UCSD-AML1 (cell line): ENCODE results near the gene RERE.
"Not testable (repeated sequence)": the region's sequence is repeated elsewhere in the genome, so short reads cannot be mapped to it uniquely, and the experiment has no call there.

Experiments used
- DNase-seq: peaks from one replicate; lab custom pipeline; 2025; ENCODE audit not compliant: unreplicated experiment; lab: John Stamatoyannopoulos, UW

RERE gene

DNA sequence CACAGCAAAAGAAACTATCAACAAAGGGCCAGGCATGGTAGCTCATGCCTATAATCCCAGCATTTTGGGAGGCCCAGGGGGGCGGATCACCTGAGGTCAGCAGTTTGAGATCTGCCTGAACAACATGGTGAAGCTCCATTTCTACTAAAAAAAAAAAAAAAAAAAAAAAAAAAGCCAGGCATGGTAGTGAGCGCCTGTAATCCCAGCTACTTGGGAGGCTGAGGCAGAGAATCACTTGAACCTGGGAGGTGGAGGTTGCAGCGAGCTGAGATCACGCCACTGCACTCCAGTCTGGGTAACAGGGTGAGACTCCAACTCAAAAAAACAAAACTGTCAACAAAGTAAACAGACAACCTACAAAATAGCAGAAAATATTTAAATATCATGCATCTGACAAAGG lies 122.0 kb downstream of the RERE start:
- not testable (repeated sequence) for DNase-seq

DNA sequence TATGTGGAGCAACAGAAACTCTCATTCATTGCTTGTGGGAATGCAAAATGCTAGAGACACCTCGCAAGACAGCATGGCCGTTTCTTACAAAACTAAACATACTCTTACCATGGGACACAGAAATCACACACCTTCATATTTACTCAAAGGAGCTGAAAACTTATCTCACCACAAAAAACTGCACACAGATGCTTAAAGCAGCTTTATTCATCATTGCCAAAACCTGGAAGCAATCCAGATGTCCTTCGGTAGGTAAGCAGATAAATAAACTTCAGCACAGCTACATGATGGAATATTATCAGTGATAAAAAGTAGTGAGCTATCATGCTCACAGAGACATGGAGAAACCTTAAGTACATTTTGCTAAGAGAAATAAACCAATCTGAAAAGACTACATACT lies 124.3 kb downstream of the RERE start:
- DNase-seq, result no peak

DNA sequence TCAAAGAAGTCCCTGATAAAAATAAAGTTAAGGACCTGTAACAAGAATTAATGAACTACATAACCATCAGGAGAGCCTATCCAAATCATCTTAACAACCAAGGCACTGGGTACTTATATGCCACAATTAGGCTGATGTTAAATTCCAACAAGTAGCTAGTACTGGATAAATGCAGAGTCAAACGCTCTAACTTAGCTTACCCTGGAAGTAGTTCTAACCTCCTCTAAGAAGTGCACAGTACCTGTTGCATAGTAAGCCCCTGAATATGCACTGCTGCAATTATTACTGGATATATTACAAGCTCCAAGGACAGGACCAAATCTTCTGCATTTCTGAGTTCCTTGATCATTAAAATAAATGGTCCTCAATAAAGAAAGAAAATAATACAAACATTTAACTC lies 125.8 kb downstream of the RERE start:
- DNase-seq, result no peak

DNA sequence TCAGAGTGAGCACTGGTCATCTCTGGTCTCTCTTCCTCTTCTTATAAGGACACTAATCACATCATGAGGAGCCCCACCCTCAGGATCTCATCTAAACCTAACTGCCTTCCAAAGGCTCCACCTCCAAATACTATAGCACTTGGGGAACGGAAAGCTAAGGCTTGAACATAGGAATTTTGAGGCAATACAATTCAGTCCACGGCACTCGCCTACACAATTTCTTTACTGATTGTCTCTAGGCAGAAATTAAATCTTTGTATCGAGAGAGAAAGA lies 127.3 kb downstream of the RERE start:
- no peak for DNase-seq

DNA sequence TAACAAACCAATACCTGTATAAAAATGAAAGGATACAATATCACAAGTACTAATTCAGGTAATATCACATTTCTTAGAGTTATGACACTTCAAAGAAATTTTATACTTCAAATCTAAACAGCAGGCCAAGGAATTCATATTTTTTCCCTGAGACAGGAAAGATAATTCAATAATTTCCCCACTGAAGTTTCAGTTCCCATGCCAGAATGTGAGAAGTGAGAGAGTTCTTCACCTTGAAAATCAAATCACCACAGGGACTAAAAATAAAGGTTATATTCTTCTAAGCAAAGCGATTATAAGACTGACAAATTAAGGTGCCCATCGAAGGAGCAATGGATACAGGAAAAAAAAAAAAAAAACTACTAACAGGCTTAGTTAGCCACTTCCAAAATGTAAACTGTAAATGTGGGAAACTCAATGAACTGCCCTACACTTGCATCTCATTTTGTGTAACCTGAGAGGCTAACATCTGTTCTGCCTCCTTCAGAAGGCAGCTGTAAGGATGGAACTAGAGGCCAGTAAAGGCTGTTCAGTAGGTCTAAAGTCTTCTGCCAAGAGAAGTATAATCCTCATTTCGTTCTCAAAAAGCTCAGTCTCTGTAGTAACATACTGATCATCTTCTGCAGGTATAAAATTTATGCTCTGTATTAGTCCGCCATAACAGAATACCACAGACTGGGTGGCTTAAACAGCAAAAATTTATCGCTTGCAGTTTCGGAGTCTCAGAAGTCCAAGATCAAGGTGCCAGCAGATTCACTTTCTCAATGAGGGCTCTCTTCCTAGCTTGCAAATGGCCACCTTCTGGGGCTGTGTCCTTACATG lies 127.8 kb downstream of the RERE start:
- DNase-seq, result no peak

DNA sequence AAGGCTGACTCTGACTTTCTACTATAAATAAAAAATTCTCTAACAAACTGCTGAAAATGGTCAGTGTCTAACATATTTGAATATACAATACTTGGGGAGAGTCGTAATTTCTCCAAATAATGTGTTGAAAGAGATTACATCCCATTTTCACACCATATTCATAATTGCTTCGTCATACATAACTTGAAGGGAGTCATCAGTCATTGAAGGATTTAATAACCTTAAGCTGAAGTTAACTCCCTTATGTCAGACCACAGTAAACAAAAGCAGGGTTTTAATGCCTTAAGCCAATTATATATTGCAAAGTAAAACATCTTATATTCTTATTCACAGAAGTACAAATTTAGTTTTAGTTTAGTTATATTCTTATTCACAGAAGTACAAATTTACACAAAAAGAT lies 129.9 kb downstream of the RERE start:
- DNase-seq, result no peak

DNA sequence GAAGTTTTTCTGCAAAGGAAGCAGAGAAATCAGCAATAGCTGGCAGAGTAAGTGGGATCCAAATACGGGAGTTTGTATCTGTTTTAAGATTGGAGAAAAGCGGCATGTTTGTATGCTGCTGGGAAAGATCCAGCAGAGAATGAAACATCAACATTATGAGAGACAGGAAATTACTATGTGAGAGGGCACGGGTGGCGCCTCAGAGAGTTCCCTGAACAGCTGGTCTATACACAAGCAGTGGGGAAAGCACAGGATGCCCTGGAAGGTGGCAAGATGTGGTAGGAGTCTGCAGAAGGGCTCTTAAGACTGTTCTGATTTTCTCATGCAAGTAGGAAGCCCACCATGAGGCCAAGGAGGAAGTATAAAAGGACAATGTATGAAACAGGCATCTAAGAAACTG lies 130.4 kb downstream of the RERE start:
- DNase-seq, result no peak

DNA sequence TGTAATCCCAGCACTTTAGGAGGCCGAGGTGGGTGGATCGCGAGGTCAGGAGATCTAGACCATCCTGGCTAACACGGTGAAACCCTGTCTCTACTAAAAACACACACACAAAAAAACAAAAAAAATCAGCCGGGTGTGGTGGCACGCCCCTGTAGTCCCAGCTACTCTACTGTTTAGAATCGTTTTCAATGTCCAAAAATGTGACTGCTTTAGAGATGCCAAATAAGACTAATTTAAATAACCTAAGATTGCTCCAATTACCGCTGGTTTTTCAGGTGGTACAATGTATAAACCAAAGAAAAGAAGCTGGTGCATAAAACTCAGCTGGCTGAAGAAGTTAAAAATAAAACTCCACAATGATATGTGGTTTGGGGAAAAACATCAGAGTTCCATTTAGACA lies 132.0 kb downstream of the RERE start:
- no peak for DNase-seq

DNA sequence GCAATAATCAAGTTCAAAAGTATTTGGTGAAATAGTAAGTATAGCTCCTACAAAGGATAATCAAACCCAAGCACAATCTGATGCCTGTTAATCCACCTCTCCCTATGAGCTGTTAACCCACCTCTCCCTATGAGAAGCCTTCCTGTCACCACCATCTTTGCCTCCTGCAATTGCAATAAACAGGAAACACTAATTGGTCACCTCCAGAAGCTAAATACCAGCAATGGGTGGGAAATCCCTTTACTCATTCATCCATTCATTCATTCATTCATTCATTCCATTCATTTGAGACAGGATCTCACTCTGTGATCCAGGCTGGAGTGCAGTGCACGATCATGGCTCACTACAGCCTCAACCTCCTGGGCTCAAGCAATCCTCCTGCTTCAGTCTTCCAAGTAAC lies 132.8 kb downstream of the RERE start:
- DNase-seq, result no peak

DNA sequence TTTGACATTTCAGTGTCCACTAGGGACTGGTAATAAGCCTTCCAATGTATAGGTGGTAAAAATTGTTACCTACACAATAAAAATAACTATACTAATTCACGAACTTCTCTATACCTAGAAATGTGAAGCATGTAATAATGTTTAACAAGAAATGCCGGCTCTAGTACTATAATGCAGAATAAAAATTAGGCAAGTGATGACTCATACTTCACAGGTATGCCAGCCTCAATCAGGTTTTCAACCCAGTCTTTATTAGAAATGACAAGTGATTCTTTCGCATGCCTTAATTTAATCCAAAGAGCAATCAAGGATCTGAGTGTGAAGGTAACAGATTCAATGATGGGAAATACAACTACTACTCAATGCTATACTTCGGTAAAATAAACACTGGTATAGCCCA lies 134.9 kb downstream of the RERE start:
- DNase-seq, result no peak

DNA sequence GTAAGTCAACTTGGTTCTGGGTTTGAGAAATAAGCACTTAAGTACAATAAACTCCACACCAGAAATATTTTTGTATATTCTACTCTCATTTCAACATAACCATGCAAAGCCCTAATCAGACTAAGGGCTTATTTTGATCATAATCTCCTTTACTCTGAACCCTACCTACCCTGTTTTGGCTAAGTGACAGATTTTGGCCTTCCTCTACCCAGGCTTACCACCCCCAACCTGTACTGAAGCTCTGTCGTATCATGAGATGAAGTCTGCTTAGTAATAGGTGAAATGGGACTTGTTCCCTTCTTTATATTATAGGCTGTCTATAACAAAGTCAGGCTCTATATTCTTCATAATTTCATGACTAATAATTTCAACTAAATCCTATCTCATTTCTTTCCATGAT lies 135.5 kb downstream of the RERE start:
- no peak for DNase-seq

DNA sequence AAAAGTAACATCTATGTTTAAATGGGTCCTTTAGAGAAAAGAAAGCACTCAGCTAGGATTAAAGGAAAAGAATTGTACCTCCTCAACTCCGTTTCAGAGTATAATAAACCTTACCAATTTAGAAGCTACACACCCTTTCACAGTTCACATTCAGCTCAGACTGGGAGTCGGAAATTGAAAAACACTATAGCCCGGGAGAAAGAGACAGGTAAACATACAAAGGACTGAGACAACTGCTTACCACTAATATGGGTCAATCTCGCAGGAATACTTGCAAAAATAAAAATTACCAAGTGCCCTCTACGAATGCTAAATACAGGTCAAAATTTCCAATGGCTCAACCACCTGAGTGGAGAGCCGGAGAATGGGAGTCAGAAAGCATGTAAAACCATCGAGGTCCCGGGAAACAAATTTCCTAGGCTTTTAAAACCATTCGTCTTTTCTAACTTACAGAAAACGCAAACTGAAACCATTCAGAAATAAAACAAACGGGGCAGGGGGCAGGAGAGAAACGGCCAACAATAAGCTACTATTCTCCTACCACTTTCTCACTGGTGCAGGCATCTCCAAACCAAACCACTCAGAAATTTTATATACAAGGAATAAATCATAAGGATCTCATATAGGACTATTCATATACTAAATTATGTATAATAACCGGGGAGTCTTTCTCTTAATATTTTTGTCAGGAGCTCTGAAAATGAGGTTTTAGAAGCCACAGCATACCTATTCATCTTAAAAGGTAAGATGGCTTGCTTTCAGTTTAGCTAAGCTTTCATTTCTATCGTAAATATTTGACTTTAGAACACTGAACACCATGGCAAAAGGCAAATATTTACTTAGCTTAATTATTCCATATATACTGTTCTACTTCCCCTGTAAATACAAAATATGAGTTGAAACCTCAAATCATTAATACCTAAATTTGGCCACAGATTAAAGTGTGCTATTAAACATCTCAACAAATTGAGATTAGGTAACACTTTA lies 136.5 kb downstream of the RERE start:
- DNase-seq, result no peak

DNA sequence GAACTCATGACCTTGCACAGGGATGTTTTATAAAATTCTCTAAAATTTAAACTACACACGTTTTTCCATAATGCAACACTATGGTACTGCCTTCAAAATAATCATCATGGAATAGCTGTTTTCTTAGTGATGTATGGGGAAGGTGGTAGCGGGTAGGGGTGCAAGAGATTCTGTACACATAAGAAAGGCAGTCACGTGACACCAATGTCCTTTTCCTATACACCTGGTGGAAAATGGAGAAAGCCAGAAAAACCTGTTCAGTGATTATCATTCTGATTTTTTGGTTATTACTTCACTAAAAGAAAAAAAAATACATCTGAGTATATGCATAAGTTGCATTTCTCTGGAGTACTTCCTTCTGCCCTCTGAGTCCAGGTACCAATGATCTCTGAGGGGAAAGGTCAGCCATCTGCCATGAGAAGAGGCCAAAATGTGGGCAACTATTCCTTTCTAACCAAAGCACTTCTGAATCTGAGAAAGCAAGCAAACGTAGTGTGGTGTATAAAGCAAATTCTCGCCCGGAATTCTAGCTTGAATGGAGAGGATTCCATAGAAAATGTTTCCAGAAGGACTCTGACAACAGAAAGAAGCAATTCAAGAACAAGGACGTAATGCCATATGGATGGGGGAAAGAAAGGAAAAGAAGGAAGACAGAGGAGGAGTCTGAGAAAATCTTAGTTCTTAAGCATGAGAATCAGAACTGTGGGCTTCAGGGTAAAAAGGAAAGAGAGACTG lies 137.3 kb downstream of the RERE start:
- DNase-seq, result no peak

DNA sequence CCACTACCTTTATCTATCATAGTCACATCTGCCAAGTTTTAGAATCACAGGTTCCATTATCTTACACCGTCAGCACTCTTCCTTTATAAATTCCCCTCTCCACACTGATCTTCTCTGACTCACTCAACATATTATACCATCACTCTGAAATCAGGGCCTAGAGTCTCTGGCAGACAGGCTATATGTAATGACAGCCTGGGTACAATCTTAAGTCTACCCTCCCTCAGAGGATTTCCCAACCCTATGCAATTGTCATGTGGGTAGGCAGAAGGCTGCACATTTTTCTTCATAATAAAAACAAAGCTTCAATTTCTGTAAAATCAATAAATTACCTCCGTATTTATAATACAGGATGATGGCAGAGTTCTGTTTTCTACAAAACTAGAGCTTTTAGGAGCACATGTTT lies 138.0 kb downstream of the RERE start:
- DNase-seq, result no peak

DNA sequence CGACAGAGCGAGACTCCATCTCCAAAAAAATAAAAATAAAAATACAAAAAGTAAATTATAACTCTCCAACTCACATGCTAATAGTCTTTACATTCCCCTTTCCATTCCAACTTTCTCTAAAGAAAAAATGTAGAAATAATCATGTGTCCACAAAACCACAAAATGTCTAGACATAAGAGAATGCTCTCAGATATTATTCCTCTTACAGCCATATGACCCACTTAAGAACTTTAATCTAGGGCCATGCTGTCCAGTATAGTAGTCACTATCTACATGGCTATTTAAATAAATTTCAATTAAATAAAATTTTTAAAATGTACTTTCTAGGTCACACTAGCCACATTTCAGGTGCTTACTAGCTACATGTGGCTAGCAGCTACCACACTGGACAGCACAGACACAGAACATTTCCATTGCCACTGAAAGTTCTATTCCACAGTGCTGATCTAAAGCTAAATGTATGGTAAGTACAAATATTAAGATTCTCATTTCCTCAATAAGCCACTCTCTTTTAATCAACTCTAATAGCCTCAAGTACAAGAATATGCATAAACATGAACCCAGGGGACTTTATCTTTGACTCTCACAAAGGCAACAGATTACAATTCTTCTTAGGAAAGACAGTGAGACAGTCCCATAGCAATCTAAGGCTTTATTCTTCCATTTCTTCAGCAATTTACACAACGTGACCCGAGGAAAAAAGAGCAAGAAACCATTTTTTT lies 138.6 kb downstream of the RERE start:
- no peak for DNase-seq

DNA sequence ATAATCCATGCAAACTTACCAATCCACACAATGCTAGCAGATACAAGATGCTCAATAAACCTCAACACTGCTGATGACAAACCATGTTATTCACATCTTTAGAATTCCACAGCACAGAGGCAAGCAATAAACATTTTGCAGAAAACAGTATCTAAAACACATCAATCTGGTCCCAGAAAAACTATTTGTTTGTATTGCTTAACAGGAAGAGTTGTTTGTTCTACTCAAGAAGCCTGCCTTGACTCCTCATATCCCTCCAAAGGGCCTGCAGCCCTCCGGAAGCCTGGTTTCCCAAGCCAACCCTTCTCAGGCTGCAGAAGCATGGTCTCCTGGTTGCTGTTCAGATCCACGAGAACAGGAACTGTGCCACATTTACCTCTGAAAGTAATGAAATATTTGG lies 139.7 kb downstream of the RERE start:
- no peak for DNase-seq

DNA sequence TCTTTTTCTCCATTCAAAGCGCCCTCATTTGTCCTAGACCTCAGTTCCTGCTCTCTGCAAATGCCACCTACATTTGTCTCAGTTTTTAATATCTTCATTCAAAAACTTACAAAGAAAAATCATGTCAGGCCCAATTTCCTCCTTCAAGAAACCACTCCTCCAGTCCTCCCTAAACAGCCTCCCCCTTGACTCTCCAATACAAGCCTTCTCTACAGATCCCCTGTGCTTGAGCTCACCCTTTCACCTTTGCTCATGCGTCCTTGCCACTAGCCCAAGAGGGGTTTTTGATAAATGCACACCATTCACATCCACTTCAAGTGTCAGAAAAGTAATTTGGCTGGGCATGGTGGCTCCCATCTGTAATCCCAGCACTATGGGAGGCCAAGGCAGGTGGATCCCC lies 140.6 kb downstream of the RERE start:
- no peak for DNase-seq

DNA sequence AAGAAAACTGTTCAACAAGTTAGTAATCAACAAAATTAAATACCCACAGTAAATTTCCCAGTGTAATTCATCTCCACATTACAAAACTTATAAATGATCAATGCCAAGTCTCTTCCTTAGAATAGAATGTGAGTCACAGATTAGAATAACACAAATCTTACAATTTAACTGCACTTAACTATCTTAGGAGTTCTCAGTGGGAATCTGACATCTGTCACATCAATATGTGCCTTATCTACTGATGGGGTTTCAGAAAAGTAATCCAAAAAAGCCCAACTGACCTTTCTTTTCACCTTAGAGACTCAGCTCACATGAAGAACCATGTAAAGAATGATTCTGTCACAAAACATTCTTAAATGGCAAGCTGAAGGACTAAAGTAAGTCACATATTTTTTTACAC lies 141.4 kb downstream of the RERE start:
- DNase-seq, result no peak

DNA sequence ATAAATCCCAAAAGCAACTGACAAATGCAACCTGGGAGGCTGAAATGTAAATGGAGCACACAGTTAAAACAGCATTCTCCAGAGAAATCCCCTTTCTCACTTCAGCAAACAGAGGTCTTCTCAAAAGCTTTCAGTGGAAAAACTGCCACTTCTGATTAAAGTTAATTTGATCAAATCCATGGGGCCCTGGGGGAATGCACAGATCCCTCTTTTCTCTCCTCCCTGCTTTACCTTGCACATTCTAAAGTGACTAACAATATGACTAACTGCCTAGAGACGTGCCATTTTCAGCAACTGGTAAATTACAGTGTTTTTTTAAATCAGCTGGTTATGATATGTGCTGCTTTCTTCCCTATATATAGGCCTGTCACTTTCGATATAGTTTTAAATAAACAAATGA lies 142.5 kb downstream of the RERE start:
- DNase-seq, result no peak

DNA sequence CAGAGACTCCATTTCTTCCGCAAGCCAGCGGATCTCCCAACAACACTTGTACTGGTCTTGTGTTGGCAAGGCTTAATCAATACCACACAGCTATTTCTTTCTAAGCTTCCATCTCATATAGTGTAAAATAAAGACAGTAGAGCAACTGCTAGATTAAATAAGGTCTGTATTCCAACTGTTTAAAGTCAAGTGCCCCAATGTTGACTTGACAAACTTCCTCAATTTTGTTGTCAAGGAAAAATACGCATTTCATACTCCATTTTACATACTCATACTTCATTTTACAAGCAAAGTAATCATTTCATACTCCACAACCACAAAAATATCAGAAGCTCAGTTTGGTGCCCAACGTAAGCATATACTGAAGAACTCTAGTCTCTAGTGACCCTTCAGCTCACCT lies 143.0 kb downstream of the RERE start:
- no peak for DNase-seq

DNA sequence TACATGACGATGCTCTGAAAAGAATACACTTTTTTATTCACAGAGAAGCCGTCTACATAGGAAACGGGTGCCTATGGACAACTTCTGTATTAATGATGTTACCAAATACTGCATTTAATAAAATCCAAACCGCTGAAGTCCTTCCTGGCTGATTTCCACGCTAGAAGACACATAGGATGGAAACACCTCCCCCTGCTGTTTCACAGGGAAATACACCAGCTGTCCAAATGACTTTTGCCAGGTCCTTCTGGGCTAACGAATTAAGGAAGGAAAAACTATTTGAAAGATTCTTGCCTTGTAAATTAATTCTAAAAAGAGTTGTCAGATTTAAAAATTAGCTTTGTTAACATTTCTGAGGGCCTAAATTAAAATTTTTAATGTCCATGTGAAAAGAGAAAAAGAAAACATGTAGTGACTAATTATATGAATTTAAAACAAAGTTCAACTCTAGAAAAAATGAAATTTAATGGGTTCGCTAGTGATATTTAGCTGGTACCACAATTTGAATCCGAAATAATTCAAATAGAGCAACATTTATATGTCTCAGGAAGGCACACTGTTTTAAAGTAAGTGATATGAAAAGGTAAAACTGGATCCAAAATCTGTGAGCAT lies 146.0 kb downstream of the RERE start:
- DNase-seq, result no peak
